HG02852 (cell line): ENCODE results near the gene C6orf62.
A peak's percentile ranks its signal among the peaks of the same experiment; 100 is the strongest.
"Not testable (repeated sequence)": the region's sequence is repeated elsewhere in the genome, so short reads cannot be mapped to it uniquely, and the experiment has no call there.

ENCODE experiments used
- ATAC-seq: cut with Tn5 transposase; IDR thresholded peaks from one replicate; pipeline ENCODE4 v1.9.1; 2021; ENCODE audit warnings: mild to moderate bottlenecking, moderate library complexity; ENCODE audit not compliant: unreplicated experiment

Gene C6orf62

DNA sequence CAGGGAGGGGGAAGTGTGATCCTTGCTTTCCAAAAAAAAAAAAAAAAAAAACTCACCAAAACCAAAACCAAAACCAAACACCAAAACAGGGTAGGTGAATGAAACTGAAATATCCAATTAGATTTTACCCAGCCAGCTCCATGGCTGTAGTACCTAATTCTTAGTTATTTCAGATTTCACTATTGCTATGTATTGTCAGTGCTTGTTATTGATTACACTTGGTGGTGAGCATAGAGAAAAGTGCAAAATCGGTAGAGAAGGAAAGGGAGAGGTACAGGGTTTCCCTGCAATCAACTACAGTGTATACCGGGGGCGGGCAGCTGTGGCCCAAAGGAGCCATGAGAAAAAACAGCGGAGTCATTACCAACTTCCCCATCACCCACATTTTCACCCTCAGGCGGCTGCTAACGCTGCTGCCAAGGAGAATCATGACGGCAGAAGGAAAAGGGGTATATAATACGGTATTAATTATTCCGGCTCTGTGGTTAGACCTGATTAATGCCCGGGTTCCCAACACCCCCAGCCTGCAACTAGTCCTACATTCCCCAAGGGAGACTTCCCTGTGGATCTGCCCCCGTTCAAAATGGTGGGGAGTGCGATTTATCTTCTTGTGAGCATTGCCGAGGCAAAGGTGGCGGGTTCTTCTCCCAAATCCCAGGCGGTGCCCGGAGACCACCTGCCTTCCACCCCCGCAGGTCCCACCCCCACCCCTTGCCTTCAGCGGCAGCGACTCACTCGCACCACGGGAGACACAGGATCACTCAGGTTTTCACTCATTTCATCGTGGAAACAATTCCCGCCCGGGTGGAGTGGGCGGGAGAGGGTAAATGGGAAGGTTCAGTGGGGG lies at the start of gene C6orf62:
Gene C6orf62 (minus strand): TSS at position 30 of the 847 bp plus-strand sequence. CDS start 486 bp downstream, outside the sequence.
- no peak for ATAC-seq

DNA sequence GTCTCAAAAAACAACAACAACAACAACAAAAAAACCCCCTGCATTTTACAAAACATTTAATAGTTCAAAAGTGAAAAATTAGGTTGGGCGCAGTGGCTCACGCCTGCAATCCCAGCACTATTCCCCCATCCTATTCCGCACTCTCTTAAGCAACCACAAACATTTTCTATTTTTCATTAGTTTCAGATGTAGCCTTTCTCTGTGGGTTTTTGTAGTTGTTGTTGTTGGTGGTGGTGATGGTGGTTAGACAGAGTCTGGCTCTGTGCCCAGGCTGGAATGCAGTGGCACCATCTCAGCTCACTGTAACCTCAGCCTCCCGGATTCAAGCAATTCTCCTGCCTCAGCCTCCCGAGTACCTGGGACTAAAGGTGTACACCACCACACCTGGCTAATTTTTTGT lies 49.4 kb upstream of the C6orf62 start:
- ATAC-seq = no peak

DNA sequence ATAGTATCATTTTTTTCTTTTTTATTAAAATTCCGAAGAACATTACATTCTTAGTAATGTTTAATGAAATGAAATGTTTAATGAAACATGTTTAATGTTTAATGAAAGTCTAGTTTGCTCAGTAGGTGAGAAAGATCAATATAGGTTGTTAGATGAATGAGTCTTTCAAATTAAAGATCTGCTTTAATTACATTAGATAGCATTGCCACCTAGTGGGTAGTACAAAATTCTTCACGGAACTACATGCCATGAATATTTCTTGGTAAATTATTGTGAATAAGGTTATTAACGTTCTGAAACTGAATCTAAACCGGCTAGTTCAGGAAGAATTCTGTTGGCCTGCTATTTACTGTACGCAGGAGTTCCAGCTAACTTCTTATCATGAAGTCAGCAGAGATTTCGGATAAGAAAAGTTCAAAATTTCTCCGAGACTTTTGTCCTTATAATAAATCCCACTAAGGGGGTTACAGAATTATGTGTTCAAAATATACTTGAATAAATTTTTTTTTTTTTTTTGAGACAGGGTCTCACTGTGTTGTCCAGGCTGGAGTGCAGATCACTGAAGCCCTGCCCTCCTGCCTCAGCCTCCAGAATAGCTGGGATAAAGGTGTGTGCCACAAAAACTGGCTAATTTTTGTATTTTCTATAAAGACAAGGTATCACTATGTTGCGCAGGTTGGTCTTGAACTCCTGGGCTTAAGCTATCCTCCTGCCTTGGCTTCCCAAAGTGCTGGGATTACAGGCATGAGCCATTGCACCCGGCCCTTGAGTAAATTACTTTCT lies 47.9 kb upstream of the C6orf62 start:
- no peak for ATAC-seq

DNA sequence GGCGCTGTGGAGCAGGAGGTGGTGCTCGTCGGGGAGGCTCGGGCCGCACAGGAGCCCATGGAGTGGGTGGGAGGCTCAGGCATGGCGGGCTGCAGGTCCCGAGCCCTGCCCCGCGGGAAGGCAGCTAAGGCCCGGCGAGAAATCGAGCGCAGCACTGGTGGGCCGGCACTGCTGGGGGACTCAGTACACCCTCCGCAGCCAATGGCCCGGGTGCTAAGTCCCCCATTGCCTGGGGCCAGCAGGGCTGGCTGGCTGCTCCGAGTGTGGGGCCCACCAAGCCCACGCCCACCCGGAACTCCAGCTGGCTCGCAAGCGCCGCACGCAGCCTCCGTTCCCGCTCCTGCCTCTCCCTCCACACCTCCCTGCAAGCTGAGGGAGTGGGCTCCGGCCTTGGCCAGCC lies 47.0 kb upstream of the C6orf62 start:
- ATAC-seq = not testable (repeated sequence)

DNA sequence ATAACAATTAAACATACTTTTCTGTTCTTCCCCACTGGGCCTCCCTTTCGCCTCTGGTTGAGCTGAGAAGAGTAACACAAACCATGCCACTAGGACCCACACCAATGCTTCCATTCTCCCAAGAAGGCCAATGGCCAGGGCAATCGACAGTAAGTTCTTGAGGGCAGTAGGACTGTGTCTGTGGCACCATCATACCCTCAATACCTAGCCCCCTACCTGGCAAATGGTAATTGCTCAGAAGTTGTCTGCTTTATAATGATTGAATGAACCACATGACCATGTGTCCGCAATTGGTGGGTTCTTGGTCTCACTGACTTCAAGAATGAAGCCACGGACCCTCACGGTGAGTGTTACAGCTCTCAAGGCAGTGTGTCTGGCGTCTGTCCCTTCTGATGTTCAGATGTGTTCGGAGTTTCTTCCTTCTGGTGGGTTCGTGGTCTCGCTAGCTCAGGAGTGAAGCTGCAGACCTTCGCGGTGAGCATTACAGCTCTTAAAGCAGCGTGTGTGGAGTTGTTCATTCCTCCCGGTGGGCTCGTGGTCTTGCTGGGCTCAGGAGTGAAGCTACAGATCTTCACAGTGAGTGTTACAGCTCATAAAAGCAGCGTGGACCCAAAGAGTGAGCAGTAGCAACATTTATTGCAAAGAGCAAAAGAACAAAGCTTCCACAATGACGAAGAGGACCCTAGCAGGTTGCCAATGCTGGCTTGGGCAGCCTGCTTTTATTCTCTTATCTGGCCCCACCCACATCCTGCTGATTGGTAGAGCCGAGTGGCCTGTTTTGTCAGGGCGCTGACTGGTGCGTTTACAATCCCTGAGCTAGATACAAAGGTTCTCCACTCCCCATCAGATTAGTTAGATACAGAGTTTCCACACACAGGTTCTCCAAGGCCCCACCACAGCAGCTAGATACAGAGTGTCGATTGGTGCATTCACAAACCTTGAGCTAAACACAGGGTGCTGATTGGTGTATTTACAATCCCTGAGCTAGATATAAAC lies 46.2 kb upstream of the C6orf62 start:
- not testable (repeated sequence) for ATAC-seq

DNA sequence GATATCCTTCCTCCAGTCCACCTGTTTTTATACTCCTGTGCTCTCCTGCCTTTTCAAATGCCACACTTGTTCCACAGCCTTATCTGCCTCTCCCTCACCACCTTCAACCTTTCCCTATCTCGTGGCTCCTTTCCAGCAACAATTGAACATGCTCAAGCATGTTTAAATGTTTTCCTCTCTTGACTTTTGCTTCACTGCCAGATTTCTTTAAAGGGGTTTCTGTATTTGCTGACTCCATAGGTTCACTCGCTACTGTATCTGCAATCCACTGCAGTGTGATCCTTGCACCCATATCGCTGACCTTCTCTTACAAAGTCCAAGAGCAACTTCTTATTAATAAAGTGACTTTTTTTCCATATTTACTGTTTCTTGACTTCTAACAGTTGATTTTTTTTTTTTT lies 44.6 kb upstream of the C6orf62 start:
- no peak for ATAC-seq

DNA sequence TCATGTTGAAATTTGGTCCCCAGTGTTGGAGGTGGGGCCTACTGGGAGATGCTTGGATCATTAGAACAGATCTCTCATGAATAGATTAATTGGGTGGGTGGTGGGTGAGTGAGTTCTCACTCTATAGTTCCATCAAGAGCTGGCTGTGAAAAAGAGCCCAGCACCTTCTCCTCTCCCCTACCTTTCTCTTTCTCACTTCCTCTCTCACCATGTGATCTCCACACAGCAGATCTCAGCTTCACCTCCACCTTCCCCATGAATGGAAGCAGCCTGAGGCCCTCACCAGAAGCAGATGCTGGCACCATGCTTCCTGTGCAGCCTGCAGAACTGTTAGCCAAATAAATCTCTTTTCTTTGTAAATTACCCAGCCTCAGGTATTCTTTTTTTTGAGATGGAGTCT lies 42.9 kb upstream of the C6orf62 start:
- ATAC-seq = no peak

DNA sequence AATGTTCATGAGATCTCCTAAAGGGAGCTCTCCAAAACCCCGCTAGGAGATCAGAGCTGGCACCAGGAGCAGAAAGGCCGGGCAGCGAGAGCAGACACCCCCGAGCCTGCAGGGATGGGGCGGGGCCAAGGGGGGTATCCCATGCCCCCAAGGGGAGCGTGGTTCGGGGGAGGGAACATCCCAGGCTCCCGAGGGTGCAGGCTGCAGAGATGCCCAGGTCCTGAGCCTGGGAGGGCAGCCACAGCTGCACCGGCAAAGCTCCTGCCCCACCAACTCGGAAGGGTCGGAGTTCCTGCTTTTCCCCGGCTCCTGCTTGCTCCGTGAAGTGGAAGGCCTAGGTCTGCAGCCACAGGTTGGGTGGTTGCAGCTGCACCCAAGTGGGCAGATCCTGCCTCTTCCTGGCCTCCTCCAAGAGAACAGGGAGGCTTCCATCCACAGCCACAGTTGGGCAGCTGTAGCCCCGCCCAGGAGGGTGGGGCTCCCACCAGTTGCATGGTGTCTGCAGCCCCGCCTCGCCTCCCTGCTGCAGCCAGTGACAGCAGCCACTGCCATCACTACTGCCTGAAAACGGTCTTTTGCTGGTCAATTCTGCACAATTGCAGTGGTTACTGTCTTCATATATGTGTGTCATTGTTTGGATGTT lies 42.4 kb upstream of the C6orf62 start:
- no peak for ATAC-seq

DNA sequence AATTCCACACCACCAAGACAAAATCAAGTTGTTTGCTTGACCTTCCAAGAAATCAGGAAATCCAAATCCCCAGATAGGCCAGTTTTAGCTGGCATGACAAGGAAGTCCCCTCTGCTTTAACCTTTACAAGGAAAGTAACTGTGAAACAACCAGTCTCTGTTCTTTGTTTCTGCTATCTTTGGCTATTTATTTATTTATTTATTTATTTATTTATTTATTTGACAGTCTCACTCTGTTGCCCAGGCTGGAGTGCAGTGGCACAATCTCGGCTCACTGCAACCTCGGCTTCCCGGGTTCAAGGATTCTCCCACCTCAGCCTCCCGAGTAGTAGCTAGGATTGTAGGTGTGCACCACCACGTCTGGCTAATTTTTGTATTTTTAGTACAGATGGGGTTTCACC lies 41.3 kb upstream of the C6orf62 start:
- no peak for ATAC-seq

DNA sequence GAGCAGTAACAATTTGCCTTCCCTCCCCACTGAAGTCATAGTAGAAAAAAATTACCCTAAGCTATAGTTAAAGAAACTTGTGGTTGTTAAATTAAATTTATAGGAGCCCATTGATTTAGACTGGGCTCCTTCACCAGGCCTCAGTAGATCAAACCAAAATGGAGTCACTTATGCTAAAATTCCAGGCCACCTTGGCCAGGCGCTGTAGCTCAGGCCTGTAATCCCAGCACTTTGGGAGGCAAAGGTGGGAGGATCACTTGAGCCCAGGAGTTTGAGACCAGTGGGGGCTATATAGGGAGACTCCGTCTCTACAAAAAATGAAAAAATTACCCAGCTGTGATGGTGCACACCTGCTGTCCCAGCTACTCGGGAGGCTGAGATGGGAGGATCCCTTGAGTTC lies 40.8 kb upstream of the C6orf62 start:
- no peak for ATAC-seq

DNA sequence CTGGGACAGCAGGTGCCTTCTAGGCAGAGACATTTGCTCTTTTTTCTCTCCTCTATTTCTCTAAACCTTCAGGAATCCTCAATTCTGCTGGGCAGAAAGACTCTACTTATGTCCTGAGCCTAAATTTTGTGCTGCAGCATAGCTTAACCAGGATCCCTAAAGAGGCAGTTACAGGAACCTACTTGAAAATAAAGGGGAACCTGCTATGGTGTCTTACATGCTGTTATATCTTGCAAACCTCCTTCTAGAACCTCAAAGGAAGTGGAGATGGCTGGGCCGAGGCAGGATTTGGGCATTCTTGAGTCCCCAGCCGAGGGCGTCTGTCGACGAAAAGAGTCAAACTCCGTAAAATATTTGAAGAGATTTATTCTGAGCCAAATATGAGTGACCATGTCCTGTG lies 38.7 kb upstream of the C6orf62 start:
- ATAC-seq = no peak

DNA sequence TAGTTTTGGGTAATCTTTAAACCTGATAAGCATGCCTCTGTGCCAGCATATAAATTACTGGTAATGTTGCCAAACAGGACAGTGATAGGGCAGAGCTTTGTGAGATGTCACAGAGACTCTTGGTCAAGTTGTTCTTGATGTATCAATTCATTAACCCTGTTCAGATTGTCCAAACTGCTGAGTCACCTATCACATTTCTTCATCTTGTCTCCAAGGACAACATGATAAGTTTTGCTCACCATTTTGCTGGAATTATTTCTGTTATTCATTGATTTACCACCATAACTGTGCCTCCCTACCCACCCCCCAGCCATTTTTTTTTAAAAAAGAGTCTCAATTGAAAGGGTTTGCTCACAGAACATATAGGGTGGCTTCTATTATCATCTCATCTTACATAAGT lies 36.3 kb upstream of the C6orf62 start:
- no peak for ATAC-seq

DNA sequence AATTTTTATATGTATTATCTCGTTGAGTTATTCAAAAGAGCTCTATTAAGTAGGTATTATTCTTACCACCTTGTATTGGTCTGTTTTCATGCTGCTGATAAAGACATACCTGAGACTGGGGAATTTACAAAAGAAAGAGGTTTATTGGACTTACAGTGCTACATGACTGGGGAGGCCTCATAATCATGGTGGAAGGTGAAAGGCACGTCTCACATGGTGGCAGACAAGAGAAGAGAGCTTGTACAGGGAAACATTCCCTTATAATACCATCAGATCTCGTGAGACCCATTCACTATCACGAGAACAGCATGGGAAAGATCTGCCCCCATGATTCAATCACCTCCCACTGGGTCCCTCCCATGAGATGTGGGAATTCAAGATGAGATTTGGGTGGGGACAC lies 35.4 kb upstream of the C6orf62 start:
- ATAC-seq = not testable (repeated sequence)

DNA sequence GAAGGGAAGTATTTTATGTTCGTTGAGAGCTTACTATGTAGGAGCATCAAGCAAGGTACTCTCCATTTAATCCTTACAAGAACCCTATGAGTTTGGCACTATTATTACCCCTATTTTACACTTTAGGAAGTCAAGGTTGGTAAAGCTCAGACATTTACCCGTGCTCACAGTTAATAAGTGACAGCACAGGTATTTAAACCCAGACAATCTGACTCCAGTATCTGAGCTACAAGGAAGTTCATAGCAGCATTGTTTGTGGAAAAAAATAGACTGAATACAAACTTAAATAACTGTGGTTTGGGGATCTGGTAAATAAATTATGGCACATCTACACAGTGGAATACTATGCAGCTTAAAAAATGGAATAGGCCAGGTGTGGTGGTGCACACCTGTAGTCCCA lies 34.6 kb upstream of the C6orf62 start:
- no peak for ATAC-seq

DNA sequence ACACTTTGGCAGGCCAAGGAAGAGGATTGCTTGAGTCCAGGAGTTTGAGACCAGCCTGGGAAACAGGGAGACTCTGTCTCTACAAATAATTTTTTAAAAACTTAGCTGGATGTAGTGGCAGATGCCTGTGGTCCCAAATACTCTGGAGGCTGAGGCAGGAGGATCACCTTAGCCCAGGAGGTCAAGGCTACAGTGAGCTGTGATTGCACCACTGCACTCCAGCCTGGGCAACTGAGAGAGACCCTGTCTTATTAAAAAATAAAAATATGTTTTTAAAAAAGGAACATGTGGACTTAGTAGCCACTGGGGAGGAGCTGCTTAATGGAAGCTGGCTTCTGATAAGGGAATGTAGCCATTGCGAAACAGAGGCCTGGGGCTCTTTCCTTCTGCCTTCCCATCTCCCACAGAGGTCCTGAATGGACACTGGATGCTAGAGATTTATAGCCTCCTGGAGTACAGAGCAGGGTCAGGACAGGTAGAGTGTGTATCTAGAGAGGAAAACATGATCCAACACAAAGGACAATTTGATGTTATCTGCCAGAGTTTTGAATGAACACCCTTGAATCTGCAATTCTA lies 34.1 kb upstream of the C6orf62 start:
- ATAC-seq = no peak

DNA sequence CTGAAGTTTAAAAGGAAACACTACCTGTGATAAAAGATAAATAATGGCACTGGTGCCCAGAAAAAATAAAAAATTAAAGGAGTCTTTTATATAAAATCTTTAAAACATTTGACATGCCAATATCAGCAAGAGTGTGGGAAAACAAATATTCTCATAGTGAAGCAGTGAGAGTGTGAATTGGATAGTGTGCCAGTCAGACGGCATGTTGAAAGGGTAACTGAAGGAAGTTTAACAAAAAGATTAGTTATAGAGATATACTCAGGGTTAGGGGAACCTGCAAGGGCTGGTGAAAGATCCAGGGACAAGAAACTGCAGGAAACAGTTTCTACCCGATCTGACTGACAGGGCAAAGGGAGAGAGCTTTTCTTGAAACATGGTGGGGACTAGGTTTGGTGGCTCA lies 33.5 kb upstream of the C6orf62 start:
- no peak for ATAC-seq

DNA sequence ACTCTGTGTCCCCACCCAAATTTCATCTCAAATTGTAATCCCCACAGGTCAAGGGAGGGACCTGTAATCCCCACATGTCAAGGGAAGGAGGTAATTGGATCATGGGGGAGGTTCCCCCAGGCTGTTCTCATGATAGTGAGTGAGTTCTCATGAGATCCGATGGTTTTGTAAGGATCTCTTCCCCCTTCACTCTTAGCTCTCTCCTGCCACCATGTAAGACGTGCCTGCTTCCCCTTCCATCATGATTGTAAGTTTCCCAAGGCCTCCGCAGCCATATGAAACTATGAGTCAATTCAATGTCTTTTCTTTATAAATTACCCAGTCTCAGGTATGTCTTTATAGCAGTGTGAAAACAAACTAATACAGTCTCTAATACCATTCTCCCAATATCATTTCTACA lies 31.9 kb upstream of the C6orf62 start:
- ATAC-seq = not testable (repeated sequence)

DNA sequence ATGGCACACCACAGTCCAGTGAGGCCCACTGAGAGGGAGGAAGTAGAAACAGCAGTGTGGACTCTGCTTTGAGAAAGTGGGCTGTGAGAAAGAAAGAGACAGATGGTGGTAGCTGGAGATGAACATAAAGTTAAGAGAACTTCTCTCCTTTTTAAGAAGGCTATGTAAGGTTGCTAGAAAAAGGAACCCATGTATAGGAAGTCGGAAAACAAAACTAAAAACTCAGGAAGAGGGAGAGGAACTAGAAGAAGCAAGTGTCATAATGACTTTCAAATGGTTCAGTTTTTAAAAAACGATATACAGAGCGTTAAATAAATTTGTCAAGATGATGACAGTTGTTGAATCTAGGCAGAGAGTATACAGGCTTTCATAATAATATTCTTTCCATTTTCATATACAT lies 30.3 kb upstream of the C6orf62 start:
- no peak for ATAC-seq

DNA sequence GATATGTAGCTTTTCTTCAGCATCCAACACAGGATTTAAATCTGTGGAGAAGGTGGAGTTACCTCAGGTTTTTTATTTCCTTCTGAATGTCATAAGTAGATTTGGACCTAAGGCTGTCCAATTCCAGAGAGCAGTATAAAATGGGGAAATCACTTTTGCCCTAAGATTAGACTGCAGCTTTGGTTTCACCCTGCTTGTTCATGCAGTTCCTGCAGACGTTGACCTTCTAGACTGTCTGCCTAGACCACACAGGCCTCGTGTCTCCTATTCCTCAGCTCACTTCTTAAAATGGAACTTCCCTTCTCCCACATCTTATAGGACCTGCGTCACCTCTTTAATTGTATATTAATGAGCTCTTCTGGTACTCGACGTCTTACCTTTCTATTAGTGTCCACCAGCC lies 26.0 kb upstream of the C6orf62 start:
- ATAC-seq = no peak

DNA sequence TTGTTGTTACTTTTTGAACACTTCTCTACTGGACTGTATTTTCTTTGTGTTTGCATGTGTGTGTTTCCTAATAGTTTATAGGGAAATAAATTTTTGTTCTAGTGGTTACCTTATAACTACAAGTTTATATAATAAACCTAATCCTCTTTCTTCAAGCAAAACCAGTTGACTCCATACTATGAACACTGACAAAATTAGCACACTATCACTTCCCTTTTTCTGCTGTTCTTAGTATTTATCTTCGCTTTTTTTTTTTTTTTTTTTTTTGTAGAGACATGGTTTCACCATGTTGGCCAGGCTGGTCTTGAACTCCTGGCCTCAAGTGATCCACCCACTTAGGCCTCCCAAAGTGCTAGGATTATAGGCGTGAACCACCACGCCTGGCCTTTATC lies 25.0 kb upstream of the C6orf62 start:
- peak; percentile 33 for ATAC-seq
